ENCODE measurements around the gene FUCA1. TPM values are rescaled to one million over a fixed set of nuclear protein-coding genes. Genes with fewer than 3 reads are reported as not detected.

The FUCA1 gene
- total and polyA plus RNA-seq, 2 of the 4 experiments (the other 2 are of a cell fraction): 2.9 to 3.5 TPM

GRCh38 chr1:23795676-23796465, 72.2 kb downstream of the FUCA1 start:
- Histone ChIP-seq H4K91ac (ENCODE audit: insufficient read depth, low read depth, low read length) (no peak overlapping the region), H3K9me3 (ENCODE audit: control insufficient read depth, insufficient read depth, low read length) (no peaks in the 10 kb centered on the region), H4K8ac (ENCODE audit: low read depth in 2 of 2, low read length in 2 of 2) (no peak overlapping the region), H4K5ac (ENCODE audit: low read depth, low read length) (no peak overlapping the region), H2BK15ac (ENCODE audit: low read depth, low read length) (no peak overlapping the region), H2AK5ac (ENCODE audit: low read depth, low read length) (no peak overlapping the region), H3K4me1 (ENCODE audit: control insufficient read depth, insufficient read depth, low read length) (peaks cover 12% of the 10 kb centered on the region), H3K4me2 (ENCODE audit: low read depth, low read length) (no peak overlapping the region), H3K56ac (ENCODE audit: extremely low read depth, insufficient read depth, low read length) (no peak overlapping the region), H3K79me1 (ENCODE audit: low read depth in 1 of 2, low read length in 2 of 2) (peaks cover 15 to 56% of the 10 kb centered on the region in 2 experiments), H3K14ac (replicated peaks; ENCODE audit: low read depth, low read length) (no peak overlapping the region), H3K18ac (ENCODE audit: low read depth, low read length) (no peak overlapping the region), H2AFZ (replicated peaks; ENCODE audit: low read length, poor library complexity) (no peak overlapping the region), H3K9ac (ENCODE audit: low read depth, low read length) (no peak overlapping the region), H3K36me3 (ENCODE audit: control insufficient read depth, insufficient read depth, low read length) (peaks cover 28% of the 10 kb centered on the region), H2AK9ac (replicated peaks; ENCODE audit: low read depth, low read length, poor library complexity) (no peak overlapping the region), H3K9me1 (ENCODE audit: insufficient read depth, low read length) (peaks cover 9% of the 10 kb centered on the region), H3K27ac (ENCODE audit: insufficient read depth, low read length) (no peak overlapping the region), H2BK20ac (ENCODE audit: low read depth, low read length) (no peak overlapping the region), H2BK120ac (ENCODE audit: low read depth, low read length) (no peak overlapping the region), H3K23ac (ENCODE audit: low read depth, low read length) (no peak overlapping the region), H4K20me1 (ENCODE audit: insufficient read depth, low read length) (peaks cover 10% of the 10 kb centered on the region; the same call in 1 of the 2 replicates), H3K4ac (ENCODE audit: low read depth, low read length) (no peak overlapping the region), H3K4me3 (ENCODE audit: insufficient read depth, low read depth, low read length) (no peak overlapping the region), H3K27me3 (ENCODE audit: control insufficient read depth, insufficient read depth, low read length) (no peaks in the 10 kb centered on the region), H2BK5ac (ENCODE audit: low read depth, low read length, poor library complexity, severe bottlenecking) (no peak overlapping the region)
- ChIA-PET CTCF (no interaction called here), POLR2A (ENCODE audit: unreplicated experiment) (no interaction called here)
- ATAC-seq (ENCODE audit: low read depth) (no peak), DNase-seq (no peak)
- no TSS peak for BruUV-seq (replicated peaks)
- TF ChIP-seq MXI1 (IDR thresholded peaks at IDR 0.05; ENCODE audit: borderline replicate concordance, low read depth, low read length) (no peak), USF2 (IDR thresholded peaks at IDR 0.05; ENCODE audit: low read depth, low read length) (no peak), POLR2A (IDR thresholded peaks at IDR 0.05; ENCODE audit: low read depth, low read length) (no peak), SMC3 (IDR thresholded peaks at IDR 0.05; ENCODE audit: low read depth, low read length) (no peak), RAD21 (IDR thresholded peaks at IDR 0.05; ENCODE audit: low read length) (no peak), MAZ (IDR thresholded peaks at IDR 0.05; ENCODE audit: borderline replicate concordance, low read depth, low read length) (no peak), CEBPB (IDR thresholded peaks at IDR 0.05; ENCODE audit: low read depth, low read length) (no peak), NFE2L2 (IDR thresholded peaks at IDR 0.05; ENCODE audit: low read depth, low read length) (no peak), RFX5 (IDR thresholded peaks at IDR 0.05; ENCODE audit: low read depth, low read length) (no peak), MAFK (IDR thresholded peaks at IDR 0.05; ENCODE audit: low read depth, low read length) (no peak), BHLHE40 (IDR thresholded peaks at IDR 0.05; ENCODE audit: low read depth, low read length) (no peak), RCOR1 (IDR thresholded peaks at IDR 0.05; ENCODE audit: insufficient replicate concordance, low read length) (no peak), CHD1 (IDR thresholded peaks at IDR 0.05; ENCODE audit: low read depth, low read length) (no peak), ELK1 (IDR thresholded peaks at IDR 0.05; ENCODE audit: borderline replicate concordance, low read depth, low read length) (no peak)
- 72% methylated on average over 3 of the region's 16 CpGs; no CpG with 5 or more reads in 1 of the 2 experiments for WGBS, 2 experiments (ENCODE audit: extremely low coverage in 2 of 2, insufficient read length in 1 of 2)
- dilution Hi-C loops (cut with HindIII; ENCODE audit: low sequenced_read_pairs, unreplicated experiment) (no loop called here), in situ Hi-C loops (cut with MboI; ENCODE audit: low sequenced_read_pairs) (no loop called here), intact Hi-C loops (cut with micrococcal nuclease) (no loop called here)
